ENCODE results near the gene DNAL4.

Gene DNAL4

DNA sequence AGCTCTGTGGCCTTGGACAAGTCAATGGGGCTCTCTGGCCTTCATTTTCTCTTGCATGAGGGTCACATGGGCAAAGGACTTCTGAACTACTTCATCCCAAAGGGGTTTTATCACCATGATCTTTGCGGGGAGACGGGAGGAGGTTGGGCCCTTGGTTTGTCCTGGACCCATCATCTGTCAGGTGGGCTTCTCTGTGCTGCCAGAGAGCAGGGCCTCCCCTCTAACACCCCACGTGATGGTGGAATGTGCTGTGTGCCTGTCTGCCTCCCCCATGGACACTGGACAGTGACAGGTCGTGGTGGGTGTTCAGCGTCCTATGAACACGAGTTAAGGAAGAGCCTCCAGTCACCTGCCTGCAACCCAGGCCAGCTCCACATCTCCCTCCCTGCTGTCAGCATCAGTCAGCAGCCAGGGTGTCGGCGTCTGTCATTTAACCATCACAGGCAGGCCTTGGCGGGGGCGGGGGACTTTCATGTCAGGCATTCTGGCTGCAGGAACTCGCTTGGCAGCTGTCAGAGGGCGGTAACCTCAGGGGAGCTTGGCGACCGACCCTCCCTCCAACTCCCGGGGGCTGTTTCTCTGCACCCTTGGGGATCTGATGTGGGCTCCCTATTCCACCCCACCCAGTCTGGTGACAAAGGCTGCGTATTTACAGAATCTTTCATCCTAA is 35.5 kb downstream of the DNAL4 start:
- peak; percentile 54 to 65 for DNase-seq (ENCODE audit: low read depth in 2 of 2)

DNA sequence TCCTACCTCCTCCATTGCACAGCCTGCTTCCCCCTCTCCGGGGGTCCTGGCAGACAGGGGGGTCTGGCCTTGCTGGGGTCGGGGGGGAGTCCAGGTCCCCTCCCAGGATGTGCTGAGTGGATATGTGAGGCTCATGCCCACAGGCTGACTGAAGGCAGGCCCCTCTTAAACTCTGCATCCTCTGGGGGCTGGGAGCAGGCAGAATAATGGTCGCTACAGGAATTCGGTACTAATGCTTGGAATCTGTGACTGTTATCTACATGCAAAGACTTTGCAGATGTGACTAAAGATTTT is 36.5 kb downstream of the DNAL4 start:
- no peak for DNase-seq (ENCODE audit: low read depth in 2 of 2)

DNA sequence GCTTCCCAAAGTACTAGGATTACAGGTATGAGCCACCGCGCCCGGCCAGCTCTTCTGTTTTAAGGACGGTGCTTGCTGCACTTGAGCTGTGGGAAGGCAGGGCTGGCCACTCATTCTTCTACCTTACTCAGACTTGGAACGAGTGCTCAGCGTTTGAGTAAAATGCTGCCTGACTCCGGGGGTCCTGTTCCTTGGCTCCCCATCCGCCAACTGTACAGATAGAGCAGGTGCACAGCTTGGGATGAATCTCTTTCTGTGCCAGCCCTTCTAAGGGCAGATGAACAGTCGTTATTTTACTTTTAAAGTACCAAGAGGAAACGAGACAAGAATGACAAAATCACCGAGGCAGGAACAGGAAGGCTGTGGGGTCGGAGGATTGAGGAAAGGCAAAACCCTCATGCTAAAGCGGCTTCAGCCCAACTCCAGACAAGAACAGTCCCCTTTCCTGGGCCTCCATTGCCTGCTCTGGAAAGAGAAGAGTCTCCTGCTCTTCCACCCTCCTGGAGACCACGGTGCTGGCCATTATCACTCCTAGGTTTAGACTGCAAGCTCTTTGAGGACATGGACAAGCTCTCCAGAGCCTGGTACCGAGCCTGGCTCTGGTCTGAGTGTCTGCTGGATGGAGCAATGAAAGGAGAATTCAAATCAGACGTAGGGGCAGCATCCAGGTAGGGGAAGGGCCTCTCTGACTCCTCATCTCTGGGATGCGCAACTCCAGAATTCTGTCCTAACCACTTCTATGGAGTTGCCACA is 37.1 kb downstream of the DNAL4 start:
- no peak for DNase-seq (ENCODE audit: low read depth in 2 of 2)

DNA sequence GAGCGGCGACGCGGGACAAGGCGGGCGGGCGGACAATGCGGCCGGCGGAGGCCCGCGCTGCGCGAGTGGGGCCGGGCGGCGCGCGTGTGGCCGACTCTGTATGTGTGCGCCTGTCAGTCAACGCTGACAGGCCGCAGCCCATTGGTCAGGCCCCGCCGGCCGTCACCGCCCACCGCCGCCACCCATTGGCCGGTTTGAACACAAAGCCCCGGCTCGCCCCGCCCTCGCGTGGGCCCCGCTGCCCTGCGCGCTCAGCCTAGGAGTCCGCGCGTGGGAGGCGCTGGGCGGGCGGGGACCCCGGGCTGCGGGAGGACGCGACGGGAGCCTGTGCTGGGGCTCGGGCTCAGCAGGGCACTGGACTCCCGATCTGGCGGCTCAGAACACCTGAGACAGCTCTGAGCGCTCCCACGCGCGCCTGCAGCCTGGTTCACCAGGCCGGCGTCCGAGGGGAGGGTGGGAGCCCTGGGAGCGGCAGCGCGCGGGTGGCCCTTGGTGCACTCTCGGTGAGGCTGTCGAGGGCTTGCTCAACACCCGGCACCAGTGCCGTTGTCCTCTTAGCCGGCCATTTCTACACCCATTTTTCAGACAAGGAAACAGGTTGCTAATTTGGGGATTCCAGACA is 37.9 kb downstream of the DNAL4 start, which contains the start of gene SUN2:
SUN2 (minus strand) TSS at position 88 of the 622 bp plus-strand sequence. CDS start 3,370 bp downstream, outside the sequence.
- DNase-seq (ENCODE audit: low read depth in 2 of 2): peak; percentile 88 to 91

DNA sequence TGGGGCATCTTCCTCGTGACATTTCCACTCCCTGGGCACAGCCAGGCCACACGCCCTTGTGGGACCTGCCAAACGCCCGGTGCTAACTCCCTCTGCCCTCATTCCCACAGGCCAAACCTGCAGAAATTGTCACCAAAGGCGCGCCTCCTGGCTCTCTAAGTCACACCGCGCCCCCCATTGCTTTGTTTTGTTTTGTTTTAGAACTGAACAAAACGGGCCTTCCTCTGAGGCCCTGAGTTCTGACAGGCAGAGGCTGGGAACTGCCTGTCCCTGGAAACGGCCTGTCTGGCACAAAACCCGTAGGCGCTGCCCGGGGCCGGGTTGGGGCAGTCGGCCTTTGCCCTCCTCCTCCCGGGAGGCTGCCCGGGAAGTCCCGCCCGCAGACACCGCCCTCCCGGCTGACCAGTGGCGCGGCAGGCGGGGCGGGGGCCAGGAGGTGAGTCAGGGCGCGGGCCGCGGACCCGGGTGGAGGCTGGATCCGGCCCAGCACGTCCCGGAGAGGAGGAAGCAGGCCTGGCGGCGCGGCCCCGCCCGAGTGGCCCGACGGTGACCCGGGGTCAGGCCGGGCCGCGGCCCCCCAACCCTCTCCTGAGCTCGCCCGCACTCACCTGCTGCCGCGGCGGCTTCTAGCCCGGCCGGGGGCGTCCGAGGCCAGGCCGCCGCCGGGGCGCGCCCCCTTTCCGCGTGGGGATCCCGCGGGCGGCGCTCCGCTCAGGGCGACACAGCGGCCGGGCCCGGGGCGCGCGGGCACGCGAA is 38.6 kb downstream of the DNAL4 start:
- peak; percentile 40 to 60 for DNase-seq (ENCODE audit: low read depth in 2 of 2)

DNA sequence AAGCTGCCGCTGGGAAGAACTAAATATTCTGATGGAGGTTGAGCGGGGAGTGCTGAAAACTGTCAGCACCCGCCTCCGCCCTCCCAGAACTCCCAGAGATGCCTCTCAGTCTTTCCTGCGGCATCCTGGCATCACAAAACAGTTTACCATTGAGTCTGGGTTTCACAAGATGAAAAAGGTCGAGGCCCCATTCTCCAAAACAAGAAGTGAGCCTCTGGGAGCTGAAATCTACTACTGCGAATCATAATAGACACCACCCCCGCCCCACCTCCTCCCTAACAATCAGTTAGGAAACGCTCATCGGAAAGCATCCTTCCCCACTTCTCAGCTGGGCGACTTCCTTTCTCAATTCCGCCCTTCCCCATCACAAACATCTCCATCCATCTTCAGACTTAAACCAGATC is 39.2 kb downstream of the DNAL4 start:
- no peak for DNase-seq (ENCODE audit: low read depth in 2 of 2)

DNA sequence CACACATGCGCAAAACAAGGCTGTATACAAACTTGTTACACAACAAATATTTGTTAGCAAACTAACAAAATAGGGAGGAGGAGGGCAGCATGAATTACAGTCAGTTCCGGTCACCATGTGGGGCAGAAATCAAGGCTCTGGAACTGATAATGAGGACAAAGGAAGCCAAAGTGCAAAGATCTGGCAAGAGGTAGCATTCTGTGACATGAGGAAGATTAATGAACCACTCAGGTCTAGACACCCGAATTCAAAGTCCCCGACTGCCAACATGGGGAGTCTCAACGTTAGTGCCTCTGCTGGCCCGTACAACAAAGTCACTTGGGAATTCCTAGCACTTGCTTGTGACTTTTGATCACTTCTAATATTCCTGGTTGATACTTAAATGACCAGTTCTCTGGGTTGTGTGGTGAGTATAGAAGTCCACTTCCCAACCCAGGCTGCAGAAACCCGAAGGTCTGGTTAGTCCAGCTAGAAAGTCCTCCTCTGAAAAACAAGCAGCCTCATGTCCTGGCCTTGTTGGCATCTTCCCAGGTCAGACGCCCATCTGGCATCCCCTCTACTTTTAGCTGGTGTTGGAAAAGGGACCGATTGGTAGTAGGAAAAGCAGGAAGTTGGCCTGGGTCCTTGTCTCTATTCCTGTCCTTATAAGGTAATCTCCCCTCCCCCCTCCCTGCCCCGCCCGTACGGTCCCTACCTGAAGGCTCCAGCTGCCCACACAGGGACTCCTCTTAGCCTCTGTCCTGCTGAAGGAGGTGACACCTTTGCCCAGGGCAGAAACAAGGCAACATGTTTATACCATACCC is 39.8 kb downstream of the DNAL4 start:
- DNase-seq (ENCODE audit: low read depth in 2 of 2): no peak

DNA sequence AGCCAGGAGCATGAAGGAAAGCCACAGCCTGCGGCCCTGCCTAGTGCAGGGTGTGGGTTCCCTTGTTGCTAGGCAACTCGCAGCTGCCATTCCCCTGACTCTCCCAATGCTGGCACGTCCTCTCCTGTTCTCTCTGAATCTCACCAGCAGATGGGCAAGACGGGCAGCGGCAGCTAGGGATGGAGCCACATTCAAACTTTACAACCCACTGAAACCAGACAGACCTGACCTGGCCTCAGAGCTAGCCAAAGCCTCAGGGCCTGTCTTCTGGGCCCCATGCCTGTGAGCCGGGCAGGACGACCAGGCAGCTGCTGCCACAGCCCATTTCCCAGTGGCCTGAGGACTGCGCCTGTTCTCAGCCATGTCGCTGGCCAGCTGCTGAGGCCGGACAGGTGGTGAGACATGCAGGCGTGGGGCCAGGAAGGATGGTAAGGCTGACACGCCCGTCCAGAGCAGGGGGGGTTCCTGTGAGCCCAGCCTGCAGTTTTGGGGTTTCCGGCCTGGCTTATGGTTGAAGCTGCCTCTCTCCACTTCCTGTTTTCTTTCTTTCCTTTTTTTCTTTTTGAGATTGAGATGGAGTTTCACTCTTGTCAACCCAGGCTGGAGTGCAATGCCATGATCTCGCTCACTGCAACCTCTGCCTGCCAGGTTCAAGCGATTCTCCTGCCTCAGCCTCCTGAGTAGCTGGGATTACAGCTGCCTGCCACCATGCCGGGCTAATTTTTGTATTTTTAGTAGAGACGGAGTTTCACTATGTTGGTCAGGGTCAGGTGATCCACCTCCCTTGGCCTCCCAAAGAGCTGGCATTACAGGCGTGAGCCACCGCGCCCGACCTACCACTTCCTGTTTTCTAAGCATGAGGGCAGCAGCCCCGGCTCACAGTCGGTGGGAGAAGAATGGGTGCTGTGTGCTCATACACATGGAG is 42.3 kb downstream of the DNAL4 start:
- peak; percentile 63 to 67 for DNase-seq (ENCODE audit: low read depth in 2 of 2)

DNA sequence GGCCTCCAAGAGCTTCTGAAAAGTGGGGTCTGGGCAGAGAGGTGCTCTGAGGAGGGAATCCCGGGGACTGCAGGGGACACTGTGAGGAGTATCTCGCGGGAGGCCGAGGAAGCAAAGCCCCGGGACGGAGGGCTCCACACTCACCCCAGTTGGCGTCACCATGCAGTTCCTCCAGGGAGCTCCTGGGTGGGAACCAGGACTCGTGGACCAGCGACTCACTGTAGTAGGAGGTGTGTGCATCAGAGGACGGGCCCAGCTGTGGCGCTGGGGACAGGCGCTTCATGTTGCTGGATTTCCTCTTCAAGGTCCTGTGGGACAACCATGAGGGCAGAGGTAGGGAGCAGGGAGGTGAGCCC is 42.9 kb downstream of the DNAL4 start:
- DNase-seq (ENCODE audit: low read depth in 2 of 2): no peak

DNA sequence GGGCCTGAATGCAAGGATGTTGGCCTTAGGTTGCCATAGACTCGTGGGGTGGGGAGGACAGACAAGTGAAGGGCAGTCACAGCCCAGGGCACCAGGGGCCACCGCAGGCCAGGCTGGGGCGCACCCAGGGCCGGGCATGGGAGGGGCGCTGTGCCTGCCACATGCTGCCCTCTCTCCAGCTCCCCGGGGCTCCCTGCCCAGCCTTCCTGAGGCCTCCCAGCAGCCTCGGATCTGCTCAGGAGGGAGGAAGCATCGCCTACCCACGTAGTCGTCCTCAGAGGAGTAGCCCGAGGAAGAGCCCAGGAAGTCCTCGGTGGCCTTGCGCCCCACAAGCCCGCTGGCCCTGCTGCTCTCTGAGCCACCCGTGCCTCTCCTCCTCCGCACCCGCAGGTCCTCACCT is 43.3 kb downstream of the DNAL4 start:
- DNase-seq (ENCODE audit: low read depth in 2 of 2): no peak

DNA sequence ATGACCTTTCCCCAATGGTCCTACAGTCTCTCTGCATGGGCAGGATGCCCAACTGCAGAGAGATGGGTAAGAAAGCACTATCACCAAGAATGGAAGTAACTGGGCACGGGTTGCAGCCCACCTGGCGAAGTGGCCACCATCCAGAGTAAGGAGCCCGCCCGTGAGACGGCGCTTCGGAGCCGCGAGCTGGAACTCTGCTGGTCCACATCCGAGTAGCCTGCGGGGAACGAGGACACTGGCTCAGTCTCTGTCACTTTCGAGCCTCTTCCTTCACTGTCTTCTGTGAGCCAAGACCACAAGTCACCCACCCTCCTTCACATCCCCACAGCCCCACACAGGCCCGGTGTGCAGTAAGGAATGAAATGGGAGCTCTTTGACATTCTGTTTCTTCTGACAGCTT is 43.8 kb downstream of the DNAL4 start:
- no peak for DNase-seq (ENCODE audit: low read depth in 2 of 2)

DNA sequence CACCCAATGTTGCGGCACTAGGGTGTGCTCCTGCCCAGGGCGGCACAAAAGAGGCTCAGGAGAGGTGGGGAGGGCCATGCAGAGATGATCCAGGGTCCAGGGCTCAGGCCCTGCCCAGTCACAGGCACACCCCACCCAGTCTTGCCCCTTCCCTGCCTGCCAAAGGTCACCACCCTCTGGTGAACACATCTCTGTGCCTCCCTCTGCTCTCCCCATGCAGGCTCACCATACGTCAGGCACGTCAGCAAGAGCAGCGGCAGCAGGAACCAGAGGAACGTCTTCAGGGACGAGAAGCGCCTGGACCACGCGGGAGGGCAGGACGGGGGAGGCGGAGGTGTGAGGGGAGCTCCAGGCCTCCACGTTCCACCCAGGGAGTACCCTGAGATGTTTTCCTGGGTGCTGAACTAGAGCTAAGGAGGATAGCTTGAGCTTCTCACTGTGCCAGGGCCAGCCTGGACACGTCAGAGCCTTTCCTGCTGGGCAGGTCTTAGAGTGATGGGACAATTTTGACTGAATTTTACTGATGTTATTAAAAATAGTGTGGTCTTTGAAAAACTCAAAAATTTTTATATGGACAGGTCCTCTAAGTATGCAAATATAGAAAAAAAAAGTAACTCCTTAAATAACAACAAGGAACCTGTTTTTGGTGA is 45.3 kb downstream of the DNAL4 start:
- no peak for DNase-seq (ENCODE audit: low read depth in 2 of 2)

DNA sequence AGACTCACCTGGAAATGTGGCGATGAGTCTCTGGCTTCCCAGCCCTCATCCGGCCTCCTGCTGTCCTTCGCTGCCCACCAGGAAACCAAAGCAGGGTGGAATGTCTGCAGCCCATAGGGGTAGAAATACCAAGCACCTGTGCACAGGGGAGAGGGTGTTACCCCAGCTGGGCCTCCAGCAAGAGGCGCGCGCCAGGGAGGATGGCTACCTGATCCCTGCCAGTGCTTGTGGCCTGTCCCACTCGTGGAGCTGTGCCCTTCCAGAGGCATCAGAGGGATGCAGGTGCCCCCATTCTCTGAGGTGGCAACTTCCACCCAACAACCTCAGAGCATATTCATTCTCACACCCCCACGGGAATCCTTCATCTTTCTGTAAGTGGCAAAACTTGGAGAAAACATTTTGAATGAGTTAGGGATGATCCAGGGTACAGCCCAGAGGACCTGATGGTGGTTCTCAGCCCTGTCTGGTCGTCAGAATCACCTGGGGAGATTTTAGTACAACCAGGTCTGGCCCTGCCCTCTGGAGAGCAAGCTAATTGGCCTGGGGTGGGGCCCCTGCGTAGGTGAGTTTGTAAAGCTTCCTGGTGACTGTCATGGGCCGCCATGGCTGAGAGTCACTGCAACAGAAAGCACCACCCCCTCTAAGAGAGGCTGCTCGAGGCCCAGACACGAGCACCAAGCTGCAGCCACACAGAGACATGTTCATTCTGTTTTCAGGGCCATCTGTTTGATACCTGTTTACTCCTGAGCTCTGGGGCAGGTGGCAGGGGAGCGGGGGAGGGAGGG is 48.1 kb downstream of the DNAL4 start:
- no peak for DNase-seq (ENCODE audit: low read depth in 2 of 2)

DNA sequence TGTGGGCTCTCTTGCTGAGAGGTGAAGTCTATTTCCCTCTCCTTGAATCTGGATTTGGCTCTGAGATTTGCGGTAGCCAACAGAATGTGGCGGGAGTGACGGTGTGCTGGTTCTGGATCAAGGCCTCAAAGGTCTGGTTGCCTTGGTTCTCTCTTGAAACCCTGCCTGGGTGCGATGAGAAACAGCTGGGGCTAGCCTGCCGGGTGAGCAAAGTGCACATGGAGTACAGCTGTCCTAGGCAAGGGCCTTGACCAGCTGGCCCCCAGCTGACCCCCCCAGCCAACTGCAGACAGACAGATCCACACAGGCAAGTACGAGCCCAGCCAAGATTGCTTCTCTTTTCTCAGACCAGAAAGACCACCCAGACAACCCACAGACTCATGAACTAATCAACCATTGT is 49.0 kb downstream of the DNAL4 start:
- no peak for DNase-seq (ENCODE audit: low read depth in 2 of 2)

DNA sequence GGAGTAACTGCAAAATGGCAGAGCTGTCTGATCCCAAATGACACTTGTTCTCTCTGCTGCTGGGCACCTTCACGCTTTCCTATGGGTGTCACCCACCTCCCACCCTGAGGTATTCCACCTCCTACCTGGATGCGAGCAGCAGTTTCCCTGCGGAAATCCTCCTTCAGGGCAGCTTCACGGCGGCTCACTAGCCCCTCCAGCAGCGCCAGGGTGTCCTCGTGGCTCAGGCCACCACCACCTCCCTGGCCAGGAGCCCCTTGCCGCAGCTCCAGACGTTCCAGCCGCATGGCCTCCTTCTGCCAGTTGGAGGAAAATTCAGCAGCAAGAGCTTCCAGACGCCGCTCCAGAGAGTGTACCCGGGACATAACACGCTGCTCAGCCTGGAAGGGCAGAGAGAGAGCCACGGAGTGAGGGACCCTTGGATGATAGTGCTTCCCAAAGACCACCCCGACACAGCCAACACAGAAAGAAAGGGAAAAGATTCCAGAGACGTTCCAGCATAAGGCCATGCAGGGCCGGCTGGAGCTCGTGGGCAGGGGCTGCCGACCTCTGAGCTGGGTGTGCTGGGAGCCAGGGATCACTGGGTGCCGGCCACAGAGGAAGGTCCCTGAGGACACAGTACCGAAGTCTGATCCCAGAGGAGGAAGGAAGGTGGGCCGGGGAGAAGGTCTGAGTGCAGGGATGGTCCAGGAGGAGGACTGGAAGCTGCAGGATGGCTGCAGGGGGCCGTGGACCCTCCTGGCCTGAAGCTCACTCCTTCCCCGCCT is 51.6 kb downstream of the DNAL4 start:
- DNase-seq (ENCODE audit: low read depth in 2 of 2): no peak

DNA sequence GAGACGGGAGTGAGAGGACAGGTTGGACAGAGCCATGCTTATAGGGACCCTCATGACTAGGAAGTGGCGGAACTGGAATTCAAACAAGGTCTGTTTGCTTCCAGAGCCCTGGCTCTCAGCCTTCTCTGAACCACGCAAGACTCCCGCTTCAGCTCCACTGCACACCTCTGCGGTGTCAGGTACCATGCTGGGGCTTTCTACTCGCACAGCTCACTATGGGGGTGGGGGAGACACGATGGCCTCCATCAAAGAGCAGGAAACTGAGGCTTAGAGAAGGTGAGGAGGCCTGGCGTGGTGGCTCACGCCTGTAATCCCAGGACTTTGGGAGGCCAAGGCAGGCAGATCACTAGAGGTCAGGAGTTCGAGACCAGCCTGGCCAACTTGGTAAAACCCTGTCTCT is 52.4 kb downstream of the DNAL4 start:
- no peak for DNase-seq (ENCODE audit: low read depth in 2 of 2)

DNA sequence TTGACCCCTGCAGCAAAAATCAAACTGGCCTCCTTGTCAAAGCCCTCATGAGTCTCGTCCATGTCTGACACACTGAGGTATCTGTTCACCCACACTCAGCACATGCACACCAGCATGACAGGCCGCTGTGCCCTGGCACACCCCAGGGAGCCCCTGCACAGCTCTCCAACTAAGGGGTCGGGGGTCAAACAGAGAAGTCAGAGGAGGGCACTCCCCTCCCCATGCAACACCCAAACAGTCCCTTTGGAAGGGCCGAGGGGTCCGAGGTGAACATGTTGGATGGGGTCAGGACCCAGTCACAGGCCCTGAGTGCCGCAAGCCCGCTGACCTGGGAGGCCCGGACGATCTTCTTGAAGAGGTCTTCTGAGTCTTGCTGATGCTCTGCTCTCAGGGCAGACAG is 52.8 kb downstream of the DNAL4 start:
- no peak for DNase-seq (ENCODE audit: low read depth in 2 of 2)

DNA sequence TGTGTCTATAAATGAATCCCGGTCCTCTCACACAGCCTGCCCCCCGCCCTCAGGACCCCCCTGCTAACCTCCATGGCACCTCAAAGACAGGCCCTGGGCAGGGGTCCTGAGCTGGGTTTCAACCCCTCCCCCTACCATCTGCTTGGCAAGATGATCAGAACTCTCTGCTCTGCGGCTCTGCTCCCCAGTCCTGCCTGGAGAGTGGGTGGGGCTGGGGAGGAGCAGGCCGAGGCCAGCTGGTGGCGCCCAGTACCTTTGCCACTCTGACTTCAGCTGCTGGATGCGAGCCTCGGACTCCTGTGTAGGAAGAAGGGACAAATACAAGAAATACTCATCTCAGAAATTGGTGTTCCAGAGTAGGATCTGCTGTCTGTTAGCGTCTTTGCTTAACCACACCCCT is 53.2 kb downstream of the DNAL4 start:
- DNase-seq (ENCODE audit: low read depth in 2 of 2): no peak

Data from stimulated activated CD8-positive, alpha-beta memory T cell treated with anti-CD3 and anti-CD28 coated beads, Interleukin-15, amount 100 ng/mL, for 48 hours (primary cell).